ENCODE results near the gene IFNL2. TPM values are rescaled to one million over a fixed set of nuclear protein-coding genes. Genes with fewer than 3 reads are reported as not detected.
"Not testable (repeated sequence)": the region's sequence is repeated elsewhere in the genome, so short reads cannot be mapped to it uniquely, and the experiment has no call there.

Gene IFNL2
- total RNA-seq, 1 donor from 2014 or later, result not detected

DNA sequence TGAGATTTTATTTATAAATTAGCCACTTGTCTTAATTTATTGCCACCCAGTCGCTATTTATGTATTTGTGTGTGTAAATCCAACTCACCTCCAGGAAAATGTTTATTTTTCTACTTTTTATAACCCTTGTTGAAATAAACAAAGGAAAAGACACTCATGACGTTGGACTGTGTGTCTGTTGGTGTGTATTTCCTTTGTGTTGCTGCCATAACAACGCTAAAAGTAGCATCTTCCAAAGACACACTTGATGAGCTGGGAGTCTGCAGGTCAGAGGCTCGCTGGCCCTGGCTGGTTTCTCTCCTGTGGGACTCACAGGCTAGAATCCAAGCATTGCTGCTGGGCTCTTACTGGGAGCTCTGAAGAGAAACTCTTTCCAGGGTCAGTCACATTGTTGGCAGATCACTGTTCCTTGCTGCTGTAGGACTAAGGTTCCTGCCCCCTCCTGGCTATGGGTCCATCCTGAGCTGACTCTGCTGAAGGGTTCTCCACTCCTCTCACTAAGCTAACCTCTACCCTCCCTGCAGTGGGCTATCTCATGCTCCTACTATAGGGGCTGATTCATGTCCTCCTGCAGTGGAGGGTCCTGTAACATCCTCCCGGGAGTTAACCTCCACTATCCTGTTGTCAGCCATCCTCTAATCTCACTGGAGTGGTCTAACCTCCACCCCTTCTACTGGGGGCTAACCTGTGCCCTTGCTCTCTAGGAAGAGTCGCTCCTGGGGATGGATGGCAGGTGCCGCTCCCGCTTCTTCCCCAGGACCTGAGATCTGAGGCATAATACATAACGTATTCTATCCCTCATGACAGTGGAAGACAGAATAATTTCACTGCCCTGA lies 2.1 kb downstream of the IFNL2 start:
- H3K4me1 ChIP-seq, result no peaks in the 10 kb centered on the region
- Mint-ChIP-seq H3K4me1 (peaks cover 2% of the 10 kb centered on the region), H3K4me3 (no peak overlapping the region), H3K36me3 (no peaks in the 10 kb centered on the region), H3K27me3 (ENCODE audit: insufficient read depth, low read depth) (peaks cover 20% of the 10 kb centered on the region), H3K9me3 (no peaks in the 10 kb centered on the region), H3K27ac (no peak overlapping the region)
- peaks cover 78% of the 10 kb centered on the region for H3K27me3 ChIP-seq
- DNase-seq (ENCODE audit: low spot score), result no peak
- no peak overlapping the region for H3K9ac ChIP-seq
- no peak overlapping the region for H2AFZ ChIP-seq (replicated peaks)
- no peaks in the 10 kb centered on the region for H3K9me3 ChIP-seq (ENCODE audit: low read depth)
- H3K79me2 ChIP-seq (ENCODE audit: low read depth), result no peaks in the 10 kb centered on the region
- no peaks in the 10 kb centered on the region for H3F3A ChIP-seq (ENCODE audit: low read depth)
- H3K4me2 ChIP-seq, result no peak overlapping the region
- H3K27ac ChIP-seq, result no peak overlapping the region
- no peaks in the 10 kb centered on the region for H4K20me1 ChIP-seq (ENCODE audit: low read depth)
- no peak overlapping the region for H3K4me3 ChIP-seq
- no peak for TF ChIP-seq EZH2phosphoT487 (IDR thresholded peaks at IDR 0.05)
- no peak for TF ChIP-seq EZH2 (IDR thresholded peaks at IDR 0.05)
- TF ChIP-seq, protein P1, sequence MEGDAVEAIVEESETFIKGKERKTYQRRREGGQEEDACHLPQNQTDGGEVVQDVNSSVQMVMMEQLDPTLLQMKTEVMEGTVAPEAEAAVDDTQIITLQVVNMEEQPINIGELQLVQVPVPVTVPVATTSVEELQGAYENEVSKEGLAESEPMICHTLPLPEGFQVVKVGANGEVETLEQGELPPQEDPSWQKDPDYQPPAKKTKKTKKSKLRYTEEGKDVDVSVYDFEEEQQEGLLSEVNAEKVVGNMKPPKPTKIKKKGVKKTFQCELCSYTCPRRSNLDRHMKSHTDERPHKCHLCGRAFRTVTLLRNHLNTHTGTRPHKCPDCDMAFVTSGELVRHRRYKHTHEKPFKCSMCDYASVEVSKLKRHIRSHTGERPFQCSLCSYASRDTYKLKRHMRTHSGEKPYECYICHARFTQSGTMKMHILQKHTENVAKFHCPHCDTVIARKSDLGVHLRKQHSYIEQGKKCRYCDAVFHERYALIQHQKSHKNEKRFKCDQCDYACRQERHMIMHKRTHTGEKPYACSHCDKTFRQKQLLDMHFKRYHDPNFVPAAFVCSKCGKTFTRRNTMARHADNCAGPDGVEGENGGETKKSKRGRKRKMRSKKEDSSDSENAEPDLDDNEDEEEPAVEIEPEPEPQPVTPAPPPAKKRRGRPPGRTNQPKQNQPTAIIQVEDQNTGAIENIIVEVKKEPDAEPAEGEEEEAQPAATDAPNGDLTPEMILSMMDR (IDR thresholded peaks at IDR 0.05), result no peak
- no peaks in the 10 kb centered on the region for H3K36me3 ChIP-seq

DNA sequence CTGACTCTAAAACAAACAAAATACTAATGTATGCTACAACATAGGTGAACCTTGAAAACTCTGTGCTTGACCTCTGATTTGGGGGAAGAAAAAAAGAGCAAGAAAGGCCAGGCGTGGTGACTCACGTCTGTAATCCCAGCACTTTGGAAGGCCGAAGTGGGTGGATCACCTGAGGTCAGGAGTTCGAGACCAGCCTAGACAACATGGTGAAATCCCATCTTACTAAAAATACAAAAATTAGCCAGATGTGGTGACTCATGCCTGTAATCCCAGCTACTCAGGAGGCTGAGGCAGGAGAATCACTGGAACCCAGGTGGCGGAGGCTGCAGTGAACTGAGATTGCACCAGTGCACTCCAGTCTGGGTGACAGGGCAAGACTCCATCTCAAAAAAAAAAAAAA lies 5.7 kb downstream of the IFNL2 start:
- H3K9ac ChIP-seq; H3K4me3 Mint-ChIP-seq; H3K9me3 Mint-ChIP-seq; DNase-seq (ENCODE audit: low spot score); H3K27ac Mint-ChIP-seq; H3K79me2 ChIP-seq (ENCODE audit: low read depth); H3K4me1 Mint-ChIP-seq; H3K36me3 Mint-ChIP-seq; H3K36me3 ChIP-seq; H3K4me2 ChIP-seq; H2AFZ ChIP-seq (replicated peaks); H3K9me3 ChIP-seq (ENCODE audit: low read depth); H3K4me3 ChIP-seq; H4K20me1 ChIP-seq (ENCODE audit: low read depth); H3K27ac ChIP-seq; H3F3A ChIP-seq (ENCODE audit: low read depth); H3K4me1 ChIP-seq: not testable (repeated sequence)
- peaks cover 74% of the 10 kb centered on the region for H3K27me3 ChIP-seq
- H3K27me3 Mint-ChIP-seq (ENCODE audit: insufficient read depth, low read depth), result peaks cover 17% of the 10 kb centered on the region

DNA sequence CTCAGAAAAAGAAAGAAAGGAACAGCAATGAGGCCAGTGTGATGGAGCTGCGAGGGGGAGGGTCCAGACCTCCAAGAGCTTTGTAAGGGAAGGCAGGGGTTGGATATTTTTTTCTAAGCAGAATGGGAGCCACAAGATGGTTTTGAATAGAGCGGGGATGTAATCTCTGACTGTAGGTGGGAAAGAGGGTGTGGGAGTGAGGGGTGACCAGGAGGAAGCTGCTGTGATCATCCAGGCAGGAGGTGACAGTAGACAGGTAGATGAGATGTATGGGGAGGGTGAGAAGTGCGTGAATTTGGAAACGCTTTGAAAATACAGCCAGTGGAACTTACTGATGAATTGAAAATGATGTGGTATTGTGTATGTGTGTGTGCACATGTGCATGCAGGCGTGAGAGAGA lies 7.4 kb downstream of the IFNL2 start:
- no peak for DNase-seq (ENCODE audit: low spot score)
- Mint-ChIP-seq H3K4me1 (no peaks in the 10 kb centered on the region), H3K4me3 (no peak overlapping the region), H3K27ac (no peak overlapping the region), H3K9me3 (no peaks in the 10 kb centered on the region), H3K36me3 (no peaks in the 10 kb centered on the region), H3K27me3 (ENCODE audit: insufficient read depth, low read depth) (peaks cover 15% of the 10 kb centered on the region)
- Histone ChIP-seq H3K4me1 (no peaks in the 10 kb centered on the region), H3K4me2 (no peak overlapping the region), H3K9ac (no peak overlapping the region), H3K27me3 (peaks cover 72% of the 10 kb centered on the region), H3K27ac (no peak overlapping the region), H3K4me3 (no peak overlapping the region), H3K36me3 (no peaks in the 10 kb centered on the region), H3K79me2 (ENCODE audit: low read depth) (no peaks in the 10 kb centered on the region), H4K20me1 (ENCODE audit: low read depth) (no peaks in the 10 kb centered on the region), H3K9me3 (ENCODE audit: low read depth) (no peaks in the 10 kb centered on the region), H3F3A (ENCODE audit: low read depth) (no peaks in the 10 kb centered on the region), H2AFZ (replicated peaks) (no peak overlapping the region)
- TF ChIP-seq EZH2 (IDR thresholded peaks at IDR 0.05), result no peak
- TF ChIP-seq, protein P1 (IDR thresholded peaks at IDR 0.05), result no peak
- no peak for TF ChIP-seq EZH2phosphoT487 (IDR thresholded peaks at IDR 0.05)

DNA sequence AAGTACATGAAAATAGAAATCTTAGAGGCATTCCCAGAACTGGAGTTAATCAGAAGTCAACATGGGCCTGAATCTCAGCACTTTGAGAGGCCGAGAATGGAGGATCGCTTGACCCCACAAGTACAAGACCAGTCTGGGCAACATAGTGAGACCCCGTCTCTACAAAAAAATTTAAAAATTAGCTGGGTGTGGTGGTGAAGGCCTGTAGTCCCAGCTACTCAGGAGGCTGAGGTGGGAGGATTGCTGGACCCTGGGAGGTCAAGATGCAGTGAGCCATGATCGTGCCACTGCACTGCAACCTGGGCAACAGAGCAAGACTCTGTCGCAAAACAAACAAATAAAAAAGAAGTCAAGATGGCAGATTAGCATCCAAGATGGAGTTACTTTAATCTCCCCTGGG lies 8.5 kb downstream of the IFNL2 start:
- H3K4me1 ChIP-seq, result no peaks in the 10 kb centered on the region
- Mint-ChIP-seq H3K4me3 (no peak overlapping the region), H3K9me3 (peaks cover 1% of the 10 kb centered on the region), H3K36me3 (no peaks in the 10 kb centered on the region), H3K27ac (no peak overlapping the region), H3K4me1 (no peaks in the 10 kb centered on the region), H3K27me3 (ENCODE audit: insufficient read depth, low read depth) (peaks cover 9% of the 10 kb centered on the region)
- no peaks in the 10 kb centered on the region for H4K20me1 ChIP-seq (ENCODE audit: low read depth)
- H2AFZ ChIP-seq (replicated peaks), result no peak overlapping the region
- TF ChIP-seq EZH2phosphoT487 (IDR thresholded peaks at IDR 0.05) (no peak), EZH2 (IDR thresholded peaks at IDR 0.05) (no peak)
- TF ChIP-seq, protein P1 (IDR thresholded peaks at IDR 0.05), result no peak
- no peaks in the 10 kb centered on the region for H3K36me3 ChIP-seq
- no peaks in the 10 kb centered on the region for H3K9me3 ChIP-seq (ENCODE audit: low read depth)
- H3K9ac ChIP-seq, result no peak overlapping the region
- H3K4me2 ChIP-seq, result no peak overlapping the region
- H3K27me3 ChIP-seq, result peaks cover 72% of the 10 kb centered on the region
- H3K27ac ChIP-seq, result no peak overlapping the region
- H3F3A ChIP-seq (ENCODE audit: low read depth), result no peaks in the 10 kb centered on the region
- no peak for DNase-seq (ENCODE audit: low spot score)
- no peak overlapping the region for H3K4me3 ChIP-seq
- no peaks in the 10 kb centered on the region for H3K79me2 ChIP-seq (ENCODE audit: low read depth)
